H9 (cell line): ENCODE results near the gene THBS1. TPM values are rescaled to one million over a fixed set of nuclear protein-coding genes. Genes with fewer than 3 reads are reported as not detected.

Experiments used
- DNase-seq: peaks from one replicate; pipeline ENCODE4 v3.0.0-alpha.2; 2017
- H2AFZ ChIP-seq: one replicate; pipeline ENCODE4 v1.6.1; 2013; ENCODE audit warnings: mild to moderate bottlenecking, low read length, control low read depth, moderate library complexity
- H2AK5ac ChIP-seq: 2 replicates; pipeline ENCODE4 v1.6.1; 2013; ENCODE audit warnings: low read length, control low read depth, mixed read lengths; ENCODE audit not compliant: insufficient read length
- H2BK120ac ChIP-seq: one replicate; pipeline ENCODE4 v1.6.1; 2013; ENCODE audit warnings: low read depth, mild to moderate bottlenecking, low read length, control low read depth, inconsistent platforms; ENCODE audit not compliant: poor library complexity, severe bottlenecking
- H2BK12ac ChIP-seq: 2 replicates; pipeline ENCODE4 v1.6.1; 2013; ENCODE audit warnings: low read length, control low read depth, mixed read lengths, low read depth; ENCODE audit not compliant: insufficient read length
- H2BK15ac ChIP-seq: 2 replicates; pipeline ENCODE4 v1.6.1; 2013; ENCODE audit warnings: low read depth, low read length, control low read depth
- H2BK20ac ChIP-seq: one replicate; pipeline ENCODE4 v1.6.1; 2013; ENCODE audit warnings: low read depth, mild to moderate bottlenecking, low read length, control low read depth, inconsistent platforms; ENCODE audit not compliant: poor library complexity, severe bottlenecking
- H2BK5ac ChIP-seq: 2 replicates; pipeline ENCODE4 v1.6.1; 2013; ENCODE audit warnings: low read length, control low read depth, mixed read lengths; ENCODE audit not compliant: insufficient read length
- H3K14ac ChIP-seq: 2 replicates; pipeline ENCODE4 v1.6.1; 2013; ENCODE audit warnings: low read length, control low read depth; ENCODE audit not compliant: insufficient read depth
- H3K18ac ChIP-seq: 2 replicates; pipeline ENCODE4 v1.6.1; 2013; ENCODE audit warnings: low read depth, mild to moderate bottlenecking, mixed read lengths, low read length, control low read depth; ENCODE audit not compliant: insufficient read length
- H3K23ac ChIP-seq: 2 replicates; pipeline ENCODE4 v1.6.1; 2013; ENCODE audit warnings: low read length, control low read depth, mixed read lengths, low read depth; ENCODE audit not compliant: insufficient read length
- H3K23me2 ChIP-seq: 2 replicates; pipeline ENCODE4 v1.6.1; 2013; ENCODE audit warnings: low read depth, mild to moderate bottlenecking, mixed read lengths, low read length, control low read depth; ENCODE audit not compliant: insufficient read length, poor library complexity, severe bottlenecking
- H3K27ac ChIP-seq: 2 replicates; pipeline ENCODE4 v1.5.1; 2013; ENCODE audit warnings: low read length, control low read depth, mixed read lengths, low read depth; ENCODE audit not compliant: insufficient read length
- H3K27me3 ChIP-seq: 2 replicates; pipeline ENCODE4 v1.6.1; 2013; ENCODE audit warnings: low read length, control low read depth, inconsistent platforms; ENCODE audit not compliant: insufficient read depth
- H3K4ac ChIP-seq: 2 replicates; pipeline ENCODE4 v1.6.1; 2013; ENCODE audit warnings: low read depth, mild to moderate bottlenecking, control low read depth, inconsistent platforms, low read length, moderate library complexity
- H3K4me1 ChIP-seq: 2 replicates; pipeline ENCODE4 v1.6.1; 2013; ENCODE audit warnings: low read length, control low read depth, inconsistent platforms; ENCODE audit not compliant: insufficient read depth
- H3K4me2 ChIP-seq: 2 replicates; pipeline ENCODE4 v1.6.1; 2013; ENCODE audit warnings: low read length, control low read depth, mixed read lengths; ENCODE audit not compliant: insufficient read length, insufficient read depth
- H3K56ac ChIP-seq: 2 replicates; pipeline ENCODE4 v1.6.1; 2013; ENCODE audit warnings: low read depth, mild to moderate bottlenecking, mixed read lengths, low read length, control low read depth; ENCODE audit not compliant: insufficient read length
- H3K79me1 ChIP-seq: 2 replicates; pipeline ENCODE4 v1.6.1; 2013; ENCODE audit warnings: low read depth, mild to moderate bottlenecking, moderate library complexity, low read length, control low read depth, inconsistent platforms; ENCODE audit not compliant: insufficient read depth, poor library complexity, severe bottlenecking
- H3K79me2 ChIP-seq: 2 replicates; pipeline ENCODE4 v1.6.1; 2013; ENCODE audit warnings: low read length, control low read depth, inconsistent platforms; ENCODE audit not compliant: insufficient read depth
- H3K9ac ChIP-seq: 2 replicates; pipeline ENCODE4 v1.6.1; 2013; ENCODE audit warnings: low read length, control low read depth, mixed read lengths; ENCODE audit not compliant: insufficient read length; ENCODE audit errors: extremely low read depth
- H3K9me3 ChIP-seq: one replicate; pipeline ENCODE4 v1.6.1; 2013; ENCODE audit warnings: low read depth, low read length, inconsistent platforms; ENCODE audit not compliant: control insufficient read depth
- H3T11ph ChIP-seq: one replicate; pipeline ENCODE4 v1.6.1; 2013; ENCODE audit warnings: mild to moderate bottlenecking, low read length, control low read depth, inconsistent platforms
- H4K20me1 ChIP-seq: one replicate; pipeline ENCODE4 v1.6.1; 2013; ENCODE audit not compliant: control insufficient read depth, insufficient read length, insufficient read depth
- H4K5ac ChIP-seq: 2 replicates; pipeline ENCODE4 v1.6.1; 2013; ENCODE audit warnings: low read depth, mild to moderate bottlenecking, mixed read lengths, low read length, control low read depth; ENCODE audit not compliant: insufficient read length
- H4K8ac ChIP-seq: replicated peaks from 2 replicates; pipeline ENCODE4 v1.6.1; 2013; ENCODE audit warnings: low read length, control low read depth, mixed read lengths, low read depth; ENCODE audit not compliant: insufficient read length
- H4K91ac ChIP-seq: 2 replicates; pipeline ENCODE4 v1.6.1; 2013; ENCODE audit warnings: low read depth, mild to moderate bottlenecking, moderate library complexity, mixed read lengths, low read length, control low read depth; ENCODE audit not compliant: insufficient read length
- H3K27ac Mint-ChIP-seq, 3 experiments: 2 replicates in 2 of 3; 3 replicates in 1 of 3; pipeline ENCODE4 v1.8.0; 2020 to 2021; ENCODE audit warnings: mixed read lengths in 3 of 3, mild to moderate bottlenecking in 1 of 3, moderate library complexity in 1 of 3
- H3K27me3 Mint-ChIP-seq: 2 replicates; pipeline ENCODE4 v1.8.0; 2021; ENCODE audit warnings: low read depth, mild to moderate bottlenecking, moderate library complexity, mixed read lengths
- H3K36me3 Mint-ChIP-seq, 3 experiments: 2 replicates in 2 of 3; 3 replicates in 1 of 3; pipeline ENCODE4 v1.8.0; 2020 to 2021; ENCODE audit warnings: low read depth in 3 of 3, mixed read lengths in 3 of 3; ENCODE audit not compliant: insufficient read depth in 1 of 3
- H3K4me1 Mint-ChIP-seq, 2 experiments: 2 replicates each; pipeline ENCODE4 v1.8.0; 2020; ENCODE audit warnings: mixed read lengths in 2 of 2
- H3K4me3 Mint-ChIP-seq, 2 experiments: 2 replicates in 1 of 2; 3 replicates in 1 of 2; pipeline ENCODE4 v1.8.0; 2020 to 2021; ENCODE audit warnings: mild to moderate bottlenecking in 2 of 2, mixed read lengths in 2 of 2, moderate library complexity in 1 of 2
- H3K9me3 Mint-ChIP-seq, 2 experiments: 2 replicates in 1 of 2; 3 replicates in 1 of 2; pipeline ENCODE4 v1.8.0; 2020; ENCODE audit warnings: mild to moderate bottlenecking in 2 of 2, mixed read lengths in 2 of 2, moderate library complexity in 1 of 2
- CTCF ChIP-seq: fragments of 200-600 bp; sonication (generic); conservative IDR thresholded peaks from 3 replicates; pipeline ENCODE4 v1.8.0; 2021; ENCODE audit warnings: antibody characterized with exemption, mild to moderate bottlenecking
- WGBS: extraction: QIAGEN DNeasy Blood & Tissue Kit; methylation state at CpG from one replicate; pipeline ENCODE4 v1.1.7; 2013; ENCODE audit warnings: missing lambda C conversion rate, low lambda C conversion rate, mixed read lengths; ENCODE audit not compliant: insufficient read length; ENCODE audit errors: extremely low coverage; 5-methylcytosine and 5-hydroxymethylcytosine counted together
- total RNA-seq: library from RNA; stranded (reverse); gene quantifications from 2 replicates; pipeline ENCODE4 v1.2.1, GENCODE V29; 2021

The THBS1 gene
- total RNA-seq, 1 experiment from 2014 or later: 72.1 TPM

GRCh38 chr15:39586387-39587095, 5.7 kb downstream of the THBS1 start:
- no peak overlapping the region for H3K18ac ChIP-seq
- H2BK12ac ChIP-seq: no peak overlapping the region
- H2AK5ac ChIP-seq: no peak overlapping the region
- TF ChIP-seq CTCF: no peak
- H4K8ac ChIP-seq: no peak overlapping the region
- H2BK15ac ChIP-seq: no peak overlapping the region
- H2BK120ac ChIP-seq: no peak overlapping the region
- H4K91ac ChIP-seq: no peak overlapping the region
- Mint-ChIP-seq H3K4me3 (no peak overlapping the region), H3K36me3 (peaks cover 59 to 98% (median 97%) of the 10 kb centered on the region in 3 experiments; a peak in 6 of 7 replicates), H3K27ac (no peak overlapping the region), H3K4me1 (peaks cover 17 to 22% of the 10 kb centered on the region in 2 experiments), H3K27me3 (no peaks in the 10 kb centered on the region; the same call in 1 of the 2 replicates), H3K9me3 (peaks cover 0 to 1% of the 10 kb centered on the region in 2 experiments; a peak in 1 of 5 replicates)
- no peak for DNase-seq
- WGBS: no CpG with 5 or more reads among the region's 10 CpGs
- H2BK20ac ChIP-seq: no peak overlapping the region
- H4K20me1 ChIP-seq: no peaks in the 10 kb centered on the region
- H3K23me2 ChIP-seq: peaks cover 5% of the 10 kb centered on the region
- no peaks in the 10 kb centered on the region; the same call in 1 of the 2 replicates for H3K79me2 ChIP-seq
- no peaks in the 10 kb centered on the region for H3K79me1 ChIP-seq
- no peak overlapping the region for H2AFZ ChIP-seq
- H3K56ac ChIP-seq: no peak overlapping the region
- no peaks in the 10 kb centered on the region for H3K27me3 ChIP-seq
- H3K4me2 ChIP-seq: no peak overlapping the region
- no peaks in the 10 kb centered on the region; the same call in 1 of the 2 replicates for H3K4me1 ChIP-seq
- H2BK5ac ChIP-seq: no peak overlapping the region
- H4K5ac ChIP-seq: no peak overlapping the region
- no peak overlapping the region for H3K27ac ChIP-seq
- H3K9ac ChIP-seq: no peak overlapping the region
- no peak overlapping the region for H3K23ac ChIP-seq
- H3K14ac ChIP-seq: no peak overlapping the region
- no peak overlapping the region for H3K4ac ChIP-seq
- H3T11ph ChIP-seq: no peak overlapping the region
- H3K9me3 ChIP-seq: no peaks in the 10 kb centered on the region
